Type B pancreatic cell (in vitro differentiated cells): Measurements from ENCODE around the gene SS18L1. TPM values are rescaled to one million over a fixed set of nuclear protein-coding genes. Genes with fewer than 3 reads are reported as not detected.
A peak's percentile ranks its signal among the peaks of the same experiment; 100 is the strongest.

Experiments
- DNase-seq: peaks from one replicate; pipeline ENCODE4 v3.0.0; 2021; ENCODE audit warnings: mixed read lengths; ENCODE audit not compliant: unreplicated experiment; ENCODE audit errors: extremely low spot score
- H3K27ac Mint-ChIP-seq: 2 replicates; pipeline ENCODE4 v1.8.0; 2021; ENCODE audit warnings: mild to moderate bottlenecking, mixed read lengths
- H3K27me3 Mint-ChIP-seq: 2 replicates; pipeline ENCODE4 v1.8.0; 2021; ENCODE audit warnings: mixed read lengths
- H3K36me3 Mint-ChIP-seq: 2 replicates; pipeline ENCODE4 v1.8.0; 2021; ENCODE audit warnings: mixed read lengths
- H3K4me1 Mint-ChIP-seq: one replicate; pipeline ENCODE4 v1.8.0; 2021; ENCODE audit warnings: mixed read lengths; ENCODE audit not compliant: unreplicated experiment
- H3K4me3 Mint-ChIP-seq: 2 replicates; pipeline ENCODE4 v1.8.0; 2021; ENCODE audit warnings: mild to moderate bottlenecking, mixed read lengths
- H3K9me3 Mint-ChIP-seq: 2 replicates; pipeline ENCODE4 v1.8.0; 2021; ENCODE audit warnings: mixed read lengths
- CTCF ChIP-seq: fragments of 200-600 bp; sonication (generic); conservative IDR thresholded peaks from 2 replicates; pipeline ENCODE4 v1.5.0; 2021; ENCODE audit warnings: antibody characterized with exemption, mild to moderate bottlenecking
- total RNA-seq: library from RNA; stranded (reverse); gene quantifications from 2 replicates; pipeline ENCODE4 v1.2.1, GENCODE V29; 2021; ENCODE audit warnings: low replicate concordance

The SS18L1 gene
- total RNA-seq, 1 donor from 2014 or later = 25.5 TPM

- no peak for DNase-seq
- H3K27me3 Mint-ChIP-seq = no peaks in the 10 kb centered on the region
- peak; percentile 45 for TF ChIP-seq CTCF
- no peaks in the 10 kb centered on the region for H3K4me1 Mint-ChIP-seq
- no peak overlapping the region for H3K4me3 Mint-ChIP-seq
- peaks cover 35% of the 10 kb centered on the region for H3K36me3 Mint-ChIP-seq
- no peaks in the 10 kb centered on the region for H3K9me3 Mint-ChIP-seq
- no peak overlapping the region for H3K27ac Mint-ChIP-seq
These were observed 9.7 kb upstream of the SS18L1 start for GRCh38 chr20:62133864-62134263.

- Mint-ChIP-seq H3K36me3 (peaks cover 35% of the 10 kb centered on the region), H3K4me3 (no peak overlapping the region), H3K27me3 (no peaks in the 10 kb centered on the region), H3K9me3 (no peaks in the 10 kb centered on the region), H3K27ac (no peak overlapping the region), H3K4me1 (no peaks in the 10 kb centered on the region)
- no peak for DNase-seq
- no peak for TF ChIP-seq CTCF
These were observed 8.8 kb upstream of the SS18L1 start for GRCh38 chr20:62134735-62135231.

GRCh38 chr20:62135573-62136266 is 7.8 kb upstream of the SS18L1 start:
- TF ChIP-seq CTCF = no peak
- Mint-ChIP-seq H3K36me3 (peaks cover 33% of the 10 kb centered on the region), H3K4me3 (no peak overlapping the region), H3K9me3 (no peaks in the 10 kb centered on the region), H3K4me1 (peaks cover 7% of the 10 kb centered on the region), H3K27ac (no peak overlapping the region), H3K27me3 (no peaks in the 10 kb centered on the region)
- DNase-seq = no peak

GRCh38 chr20:62136283-62137091 is 7.1 kb upstream of the SS18L1 start:
- peaks cover 11% of the 10 kb centered on the region for H3K4me1 Mint-ChIP-seq
- H3K9me3 Mint-ChIP-seq = no peaks in the 10 kb centered on the region
- H3K27ac Mint-ChIP-seq = peak overlapping the region; percentile 39
- H3K36me3 Mint-ChIP-seq = peaks cover 27% of the 10 kb centered on the region
- H3K4me3 Mint-ChIP-seq = no peak overlapping the region
- H3K27me3 Mint-ChIP-seq = no peaks in the 10 kb centered on the region
- TF ChIP-seq CTCF = peak; percentile 83
- DNase-seq = no peak

GRCh38 chr20:62137092-62137384 is 6.5 kb upstream of the SS18L1 start:
- no peak for TF ChIP-seq CTCF
- H3K36me3 Mint-ChIP-seq = peaks cover 25% of the 10 kb centered on the region
- H3K27me3 Mint-ChIP-seq = no peaks in the 10 kb centered on the region
- H3K4me1 Mint-ChIP-seq = peaks cover 16% of the 10 kb centered on the region
- H3K9me3 Mint-ChIP-seq = no peaks in the 10 kb centered on the region
- no peak overlapping the region for H3K4me3 Mint-ChIP-seq
- no peak for DNase-seq
- H3K27ac Mint-ChIP-seq = peak overlapping the region; percentile 39
